Neuronal stem cell (in vitro differentiated cells): ENCODE data around the gene QRICH2. TPM values are rescaled to one million over a fixed set of nuclear protein-coding genes. Genes with fewer than 3 reads are reported as not detected.

Experiments used
- DNase-seq: peaks from one replicate; pipeline ENCODE4 v3.0.0-alpha.2; 2013; ENCODE audit warnings: low spot score
- H2AFZ ChIP-seq: one replicate; pipeline ENCODE4 v1.6.1; 2013; ENCODE audit warnings: mild to moderate bottlenecking, low read length, inconsistent platforms
- H2AK5ac ChIP-seq: 2 replicates; pipeline ENCODE4 v1.6.1; 2013; ENCODE audit warnings: low read depth, mild to moderate bottlenecking, inconsistent platforms, low read length, moderate library complexity, mixed read lengths
- H2BK120ac ChIP-seq: 2 replicates; pipeline ENCODE4 v1.6.1; 2013; ENCODE audit warnings: low read depth, mild to moderate bottlenecking, inconsistent platforms, low read length, moderate library complexity, mixed read lengths
- H2BK12ac ChIP-seq: one replicate; pipeline ENCODE4 v1.6.1; 2013; ENCODE audit warnings: low read length, inconsistent platforms
- H2BK15ac ChIP-seq: 2 replicates; pipeline ENCODE4 v1.6.1; 2013; ENCODE audit warnings: mild to moderate bottlenecking, low read length, inconsistent platforms, mixed read lengths
- H2BK5ac ChIP-seq: one replicate; pipeline ENCODE4 v1.6.1; 2013; ENCODE audit warnings: inconsistent platforms, mild to moderate bottlenecking, low read length, moderate library complexity
- H3K14ac ChIP-seq: one replicate; pipeline ENCODE4 v1.6.1; 2013; ENCODE audit warnings: low read length, inconsistent platforms
- H3K18ac ChIP-seq: 2 replicates; pipeline ENCODE4 v1.6.1; 2013; ENCODE audit warnings: low read length, inconsistent platforms
- H3K23ac ChIP-seq: 2 replicates; pipeline ENCODE4 v1.6.1; 2013; ENCODE audit warnings: low read depth, mild to moderate bottlenecking, mixed read lengths, low read length, inconsistent platforms; ENCODE audit not compliant: poor library complexity
- H3K27ac ChIP-seq: replicated peaks from 3 replicates; pipeline ENCODE4 v1.5.1; 2013; ENCODE audit warnings: low read length, inconsistent platforms
- H3K27me3 ChIP-seq, 3 experiments: 2 replicates each; pipeline ENCODE4 v1.6.1; 2013; ENCODE audit warnings: low read length in 3 of 3, mild to moderate bottlenecking in 2 of 3, inconsistent platforms in 1 of 3, low read depth in 1 of 3, mixed read lengths in 1 of 3, moderate library complexity in 1 of 3; ENCODE audit not compliant: control insufficient read depth in 3 of 3, insufficient read depth in 3 of 3
- H3K36me3 ChIP-seq, 2 donors: replicated peaks in 1 of 2; 2 replicates each; pipeline ENCODE4 v1.6.1; 2013; ENCODE audit warnings: low read length in 2 of 2; ENCODE audit not compliant: control insufficient read depth in 2 of 2, insufficient read depth in 2 of 2
- H3K4ac ChIP-seq: 2 replicates; pipeline ENCODE4 v1.6.1; 2013; ENCODE audit warnings: inconsistent platforms, mild to moderate bottlenecking, low read length, moderate library complexity
- H3K4me1 ChIP-seq, 2 donors: 1 replicate in 1 of 2; 2 replicates in 1 of 2; pipeline ENCODE4 v1.6.1; 2013; ENCODE audit warnings: low read length in 2 of 2, low read depth in 1 of 2; ENCODE audit not compliant: control insufficient read depth in 2 of 2, insufficient read depth in 1 of 2
- H3K4me2 ChIP-seq: one replicate; pipeline ENCODE4 v1.6.1; 2013; ENCODE audit warnings: mild to moderate bottlenecking, low read length, inconsistent platforms; ENCODE audit not compliant: insufficient read depth, poor library complexity, severe bottlenecking
- H3K4me3 ChIP-seq, 2 donors: 2 replicates each; pipeline ENCODE4 v1.5.1; 2013; ENCODE audit warnings: low read length in 2 of 2, mild to moderate bottlenecking in 2 of 2, inconsistent platforms in 1 of 2, moderate library complexity in 1 of 2
- H3K79me1 ChIP-seq: one replicate; pipeline ENCODE4 v1.6.1; 2013; ENCODE audit warnings: low read depth, mild to moderate bottlenecking, inconsistent platforms, low read length, moderate library complexity
- H3K9ac ChIP-seq: one replicate; pipeline ENCODE4 v1.6.1; 2013; ENCODE audit warnings: mild to moderate bottlenecking, low read depth, low read length, inconsistent platforms; ENCODE audit not compliant: poor library complexity
- H3K9me3 ChIP-seq, 2 donors: replicated peaks in 1 of 2; 2 replicates each; pipeline versions ENCODE3 to v1.6.1; 2013; ENCODE audit warnings: low read length in 2 of 2, mild to moderate bottlenecking in 2 of 2, inconsistent platforms in 1 of 2, low read depth in 1 of 2, mixed read lengths in 1 of 2, moderate library complexity in 1 of 2; ENCODE audit not compliant: control insufficient read depth in 2 of 2, insufficient read depth in 1 of 2
- H4K8ac ChIP-seq: one replicate; pipeline ENCODE4 v1.6.1; 2013; ENCODE audit warnings: low read depth, mild to moderate bottlenecking, inconsistent platforms, low read length, moderate library complexity
- H4K91ac ChIP-seq: one replicate; pipeline ENCODE4 v1.6.1; 2013; ENCODE audit warnings: low read length, low read depth, mild to moderate bottlenecking, inconsistent platforms; ENCODE audit not compliant: poor library complexity
- WGBS, 2 donors: extraction: QIAGEN DNeasy Blood & Tissue Kit; methylation state at CpG; one replicate each; pipeline ENCODE4 v1.1.7; 2013; ENCODE audit warnings: missing lambda C conversion rate in 2 of 2, mixed read lengths in 1 of 2; ENCODE audit not compliant: insufficient read length in 2 of 2, insufficient replicate concordance in 1 of 2; ENCODE audit errors: extremely low coverage in 2 of 2; 5-methylcytosine and 5-hydroxymethylcytosine counted together
- polyA plus RNA-seq, 2 experiments: library from polyadenylated mRNA; stranded (reverse); fragments of 200-250 nt; gene quantifications; one replicate each; pipeline ENCODE4 v1.2.3, GENCODE V29; 2013

The QRICH2 gene, protein sequence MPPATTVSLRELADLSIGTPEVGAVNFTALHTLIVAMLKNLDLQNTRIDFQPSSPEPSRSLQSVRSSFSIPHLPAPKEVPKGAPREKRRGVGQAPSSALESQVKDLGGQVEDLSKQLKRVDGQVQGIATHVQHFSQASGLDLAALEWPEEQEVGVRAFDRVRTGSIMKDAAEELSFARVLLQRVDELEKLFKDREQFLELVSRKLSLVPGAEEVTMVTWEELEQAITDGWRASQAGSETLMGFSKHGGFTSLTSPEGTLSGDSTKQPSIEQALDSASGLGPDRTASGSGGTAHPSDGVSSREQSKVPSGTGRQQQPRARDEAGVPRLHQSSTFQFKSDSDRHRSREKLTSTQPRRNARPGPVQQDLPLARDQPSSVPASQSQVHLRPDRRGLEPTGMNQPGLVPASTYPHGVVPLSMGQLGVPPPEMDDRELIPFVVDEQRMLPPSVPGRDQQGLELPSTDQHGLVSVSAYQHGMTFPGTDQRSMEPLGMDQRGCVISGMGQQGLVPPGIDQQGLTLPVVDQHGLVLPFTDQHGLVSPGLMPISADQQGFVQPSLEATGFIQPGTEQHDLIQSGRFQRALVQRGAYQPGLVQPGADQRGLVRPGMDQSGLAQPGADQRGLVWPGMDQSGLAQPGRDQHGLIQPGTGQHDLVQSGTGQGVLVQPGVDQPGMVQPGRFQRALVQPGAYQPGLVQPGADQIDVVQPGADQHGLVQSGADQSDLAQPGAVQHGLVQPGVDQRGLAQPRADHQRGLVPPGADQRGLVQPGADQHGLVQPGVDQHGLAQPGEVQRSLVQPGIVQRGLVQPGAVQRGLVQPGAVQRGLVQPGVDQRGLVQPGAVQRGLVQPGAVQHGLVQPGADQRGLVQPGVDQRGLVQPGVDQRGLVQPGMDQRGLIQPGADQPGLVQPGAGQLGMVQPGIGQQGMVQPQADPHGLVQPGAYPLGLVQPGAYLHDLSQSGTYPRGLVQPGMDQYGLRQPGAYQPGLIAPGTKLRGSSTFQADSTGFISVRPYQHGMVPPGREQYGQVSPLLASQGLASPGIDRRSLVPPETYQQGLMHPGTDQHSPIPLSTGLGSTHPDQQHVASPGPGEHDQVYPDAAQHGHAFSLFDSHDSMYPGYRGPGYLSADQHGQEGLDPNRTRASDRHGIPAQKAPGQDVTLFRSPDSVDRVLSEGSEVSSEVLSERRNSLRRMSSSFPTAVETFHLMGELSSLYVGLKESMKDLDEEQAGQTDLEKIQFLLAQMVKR (N-terminal part only)
- polyA plus RNA-seq (2013, experiment 1 of 2) = 1.8 TPM
- polyA plus RNA-seq (2013, experiment 2 of 2) = 1.6 TPM

DNA sequence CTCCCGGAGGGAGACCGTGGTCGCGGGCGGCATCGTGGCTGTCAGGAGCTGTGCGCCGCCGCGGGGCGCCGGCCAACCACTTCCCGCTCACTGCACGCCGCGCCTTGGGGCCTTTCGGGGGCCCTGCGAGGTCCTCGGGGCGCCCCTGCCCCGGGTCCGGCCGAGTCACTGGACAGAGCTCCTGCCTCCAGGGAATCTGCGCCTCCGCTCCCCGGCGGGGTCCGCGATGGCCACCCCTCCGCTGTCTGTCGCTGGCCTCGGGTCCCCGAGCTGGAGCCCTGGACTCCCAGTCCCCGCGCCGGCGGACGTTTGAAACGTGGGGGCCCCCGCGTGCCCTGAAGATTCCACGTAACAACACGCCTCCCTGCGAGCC, at the start of gene QRICH2:
Gene QRICH2, minus strand, starts transcription at position 311 of the 373 bp plus-strand sequence. Its CDS starts 278 bp downstream, at position 33.
- Histone ChIP-seq H3K14ac (no peak within 1 kb of the TSS), H3K4me1 (no peaks in the 10 kb centered on the region), H3K27me3 (no peaks in the 10 kb centered on the region), H2AK5ac (no peak within 1 kb of the TSS), H3K18ac (no peak within 1 kb of the TSS), H3K79me1 (peaks cover 6% of the 10 kb centered on the region), H3K36me3 (peaks cover 17 to 62% of the 10 kb centered on the region in 2 donors), H2AFZ (no peak within 1 kb of the TSS), H3K9ac (no peak within 1 kb of the TSS), H2BK15ac (no peak within 1 kb of the TSS), H2BK12ac (no peak within 1 kb of the TSS), H3K23ac (no peak within 1 kb of the TSS), H3K4me2 (no peak within 1 kb of the TSS), H4K8ac (no peak within 1 kb of the TSS), H3K4ac (no peak within 1 kb of the TSS), H2BK120ac (no peak within 1 kb of the TSS), H4K91ac (no peak within 1 kb of the TSS), H2BK5ac (no peak within 1 kb of the TSS), H3K27ac (no peak within 1 kb of the TSS), H3K4me3 (no peak within 1 kb of the TSS), H3K9me3 (no peaks in the 10 kb centered on the region)
- DNase-seq = no peak
- WGBS, 2 donors = no CpG with 5 or more reads among the region's 44 CpGs

DNA sequence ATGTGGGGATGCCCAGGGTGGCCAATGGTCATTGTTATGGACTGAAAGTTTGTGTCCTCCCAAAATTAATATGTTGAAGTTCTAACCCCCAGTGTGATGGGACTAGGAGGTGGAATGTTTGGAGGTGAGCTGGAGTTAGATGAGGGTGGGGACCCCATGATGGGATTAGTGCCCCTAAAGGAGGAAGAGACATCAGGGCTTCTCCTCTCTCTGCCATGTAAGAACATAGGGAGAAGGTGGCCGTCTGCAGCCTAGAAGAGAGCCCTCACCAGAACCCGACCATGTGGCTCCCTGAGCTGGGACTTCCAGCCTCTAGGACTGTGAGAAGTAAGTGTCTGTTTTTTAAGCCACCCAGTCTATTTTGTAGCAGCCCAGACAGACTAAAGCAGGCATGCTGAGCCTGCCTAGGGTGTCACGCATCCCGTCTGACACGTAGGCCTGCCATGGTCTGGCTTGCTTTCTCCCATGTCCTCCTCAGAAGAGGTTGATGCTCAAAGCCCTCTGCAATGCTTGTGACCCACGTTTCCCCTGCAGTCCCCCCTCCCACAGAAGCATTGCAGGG, 49.6 kb upstream of the QRICH2 start:
- H2BK12ac ChIP-seq = no peak overlapping the region
- no peak overlapping the region for H4K91ac ChIP-seq
- no peak overlapping the region for H3K9ac ChIP-seq
- H3K27ac ChIP-seq = no peak overlapping the region
- no peak overlapping the region for H3K4me2 ChIP-seq
- H2AFZ ChIP-seq = no peak overlapping the region
- no peak overlapping the region for H3K14ac ChIP-seq
- H2BK120ac ChIP-seq = no peak overlapping the region
- no peak overlapping the region for H2BK15ac ChIP-seq
- no peak overlapping the region for H2AK5ac ChIP-seq
- no peak overlapping the region for H3K4ac ChIP-seq
- H3K36me3 ChIP-seq = no peaks in the 10 kb centered on the region
- peaks cover 5 to 6% of the 10 kb centered on the region in 2 donors for H3K4me1 ChIP-seq
- H3K79me1 ChIP-seq = peaks cover 3% of the 10 kb centered on the region
- no peak overlapping the region for H2BK5ac ChIP-seq
- H3K27me3 ChIP-seq = peaks cover 0 to 2% (median 0%) of the 10 kb centered on the region in 3 experiments
- no peak overlapping the region for H3K18ac ChIP-seq
- H3K23ac ChIP-seq = no peak overlapping the region
- no peak overlapping the region for H4K8ac ChIP-seq
- H3K4me3 ChIP-seq = no peak overlapping the region
- H3K9me3 ChIP-seq = no peaks in the 10 kb centered on the region
- DNase-seq = no peak
- WGBS, 2 donors = no CpG with 5 or more reads among the region's 6 CpGs

DNA sequence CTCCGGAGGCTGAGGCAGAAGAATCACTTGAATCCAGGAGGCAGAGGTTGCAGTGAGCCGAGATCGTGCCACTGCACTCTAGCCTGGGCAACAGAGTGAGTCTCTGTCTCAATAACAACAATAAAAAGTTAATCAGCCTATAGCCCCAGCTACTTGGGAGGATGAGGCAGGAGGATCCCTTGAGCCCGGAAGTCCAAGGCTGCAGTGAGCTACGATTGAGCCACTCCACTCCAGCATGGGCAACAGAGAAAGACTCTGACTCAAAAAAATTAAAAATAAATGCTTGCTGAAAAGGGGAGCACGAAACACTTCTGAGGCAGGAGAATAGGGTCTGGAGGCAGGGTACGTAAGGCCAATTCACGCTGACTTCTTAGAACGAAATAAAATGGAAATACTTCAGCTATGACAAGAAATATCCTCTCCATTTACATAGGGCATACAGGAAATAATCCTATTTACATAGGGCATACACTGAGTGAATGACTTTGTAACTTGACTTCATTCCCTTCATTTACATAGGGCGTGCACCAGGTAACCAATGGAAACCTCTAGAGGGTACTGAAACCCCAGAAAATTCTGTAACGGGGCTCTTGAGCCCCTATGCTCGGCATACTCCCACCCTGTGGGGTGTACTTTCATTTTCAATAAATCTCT, 48.9 kb upstream of the QRICH2 start:
- Histone ChIP-seq H3K14ac (no peak overlapping the region), H3K18ac (no peak overlapping the region), H3K27ac (no peak overlapping the region), H4K8ac (no peak overlapping the region), H2BK15ac (no peak overlapping the region), H2AK5ac (no peak overlapping the region), H2AFZ (no peak overlapping the region), H2BK12ac (no peak overlapping the region), H3K79me1 (peaks cover 3% of the 10 kb centered on the region), H3K23ac (no peak overlapping the region), H3K4ac (no peak overlapping the region), H2BK5ac (no peak overlapping the region), H4K91ac (no peak overlapping the region), H3K9me3 (no peaks in the 10 kb centered on the region), H2BK120ac (no peak overlapping the region), H3K4me1 (peaks cover 6% of the 10 kb centered on the region in 2 donors), H3K4me3 (no peak overlapping the region), H3K36me3 (no peaks in the 10 kb centered on the region), H3K27me3 (peaks cover 0 to 2% (median 0%) of the 10 kb centered on the region in 3 experiments), H3K9ac (no peak overlapping the region), H3K4me2 (no peak overlapping the region)
- no peak for DNase-seq
- no CpG with 5 or more reads among the region's 12 CpGs for WGBS, 2 donors
